ENCODE results near the gene WDTC1. TPM values are rescaled to one million over a fixed set of nuclear protein-coding genes. Genes with fewer than 3 reads are reported as not detected.

Gene WDTC1
- total RNA-seq, 4 donors from 2014 or later = 36.0 to 62.5 (median 44.2) TPM

GRCh38 chr1:27299385-27300271, 65.2 kb downstream of the WDTC1 start:
- no peak for TF ChIP-seq EP300 (IDR thresholded peaks at IDR 0.05; ENCODE audit: low read depth)
- TF ChIP-seq POLR2AphosphoS5 (IDR thresholded peaks at IDR 0.05) = peak in 1 of 3 donors; percentile 41
- Histone ChIP-seq H3K4me1 (peaks cover 18 to 31% (median 23%) of the 10 kb centered on the region in 4 donors), H3K36me3 (peaks cover 0 to 11% (median 3%) of the 10 kb centered on the region in 4 donors), H3K4me3 (no peak overlapping the region), H3K9me3 (no peaks in the 10 kb centered on the region), H3K27ac (peak overlapping the region; percentile 78 to 92 (median 88)), H3K27me3 (no peaks in the 10 kb centered on the region)
- intact Hi-C loops (cut with DNase I; ENCODE audit: low total_unique reads) (loop anchor here (5.0 kb wide), 1 partner anchor 93 kb away; the partner anchor contains the start of gene GPR3), in situ Hi-C loops (cut with MboI; ENCODE audit: low pct_ligation_motif_present in 1 of 4, low pct_unique_long_range_greater_than_20kb in 1 of 4, low sequenced_read_pairs in 3 of 4) (loop anchor here (5.0 to 25.0 kb wide), 3 partner anchors 88 to 187 kb away; partner anchors contain the start of gene GPR3 (in 3 of the 4))
- peak; percentile 70 for DNase-seq
- 73 to 100% methylated on average over 2 to 11 of the region's 14 CpGs for WGBS, 2 donors (ENCODE audit: low coverage in 1 of 2)

- in situ Hi-C loops (cut with MboI; ENCODE audit: low pct_ligation_motif_present in 1 of 4, low pct_unique_long_range_greater_than_20kb in 1 of 4, low sequenced_read_pairs in 3 of 4) = loop anchor here (5.0 kb wide), 2 partner anchors 87 to 92 kb away; partner anchors contain the start of gene GPR3 (in 3 of the 4)
- Histone ChIP-seq H3K4me1 (peaks cover 18 to 31% (median 23%) of the 10 kb centered on the region in 4 donors), H3K27ac (peak overlapping the region; percentile 78 to 92 (median 88)), H3K4me3 (no peak overlapping the region), H3K27me3 (no peaks in the 10 kb centered on the region), H3K36me3 (peaks cover 0 to 9% (median 3%) of the 10 kb centered on the region in 4 donors), H3K9me3 (no peaks in the 10 kb centered on the region)
- peak; percentile 80 for DNase-seq
- 45% methylated on average over 5 of the region's 5 CpGs; no CpG with 5 or more reads in 1 of the 2 donors for WGBS, 2 donors (ENCODE audit: low coverage in 1 of 2)
- TF ChIP-seq EP300 (IDR thresholded peaks at IDR 0.05; ENCODE audit: low read depth) = no peak
- peak; percentile 96 to 100 (median 99) for TF ChIP-seq CTCF (IDR thresholded peaks at IDR 0.05)
- intact Hi-C loops (cut with DNase I; ENCODE audit: low total_unique reads) = loop anchor here (5.0 kb wide), 1 partner anchor 92 kb away; the partner anchor contains the start of gene GPR3
Observed at GRCh38 chr1:27300341-27301051, 66.1 kb downstream of the WDTC1 start.

DNA sequence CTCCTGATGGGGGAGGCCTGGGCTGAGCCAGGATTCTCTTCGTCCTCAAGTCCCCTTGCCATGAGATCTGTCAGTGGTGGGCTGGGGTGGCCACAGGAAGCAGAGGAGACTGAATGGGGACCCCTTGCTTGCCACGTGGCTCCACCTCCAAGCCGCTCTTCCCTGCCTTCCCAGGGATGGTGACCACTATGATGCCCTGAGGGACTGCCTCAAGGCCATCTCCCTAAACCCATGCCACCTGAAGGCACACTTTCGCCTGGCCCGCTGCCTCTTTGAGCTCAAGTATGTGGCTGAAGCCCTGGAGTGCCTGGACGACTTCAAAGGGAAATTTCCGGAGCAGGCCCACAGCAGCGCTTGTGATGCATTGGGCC, 66.6 kb downstream of the WDTC1 start:
- Histone ChIP-seq H3K9me3 (no peaks in the 10 kb centered on the region), H3K4me3 (no peak overlapping the region), H3K36me3 (peaks cover 0 to 9% (median 3%) of the 10 kb centered on the region in 4 donors), H3K27me3 (no peaks in the 10 kb centered on the region), H3K4me1 (peaks cover 18 to 31% (median 23%) of the 10 kb centered on the region in 4 donors), H3K27ac (peak overlapping the region; percentile 78 to 92 (median 88))
- DNase-seq = no peak
- TF ChIP-seq CTCF (IDR thresholded peaks at IDR 0.05) (no peak), POLR2AphosphoS5 (IDR thresholded peaks at IDR 0.05) (no peak), EP300 (IDR thresholded peaks at IDR 0.05; ENCODE audit: low read depth) (no peak), POLR2A (IDR thresholded peaks at IDR 0.05) (no peak)
- WGBS, 2 donors (ENCODE audit: low coverage in 1 of 2) = 74% methylated on average over 8 of the region's 8 CpGs; no CpG with 5 or more reads in 1 of the 2 donors
- intact Hi-C loops (cut with DNase I; ENCODE audit: low total_unique reads) (loop anchor here (5.0 kb wide), 1 partner anchor 91 kb away; the partner anchor contains the start of gene GPR3), in situ Hi-C loops (cut with MboI; ENCODE audit: low pct_ligation_motif_present in 1 of 4, low pct_unique_long_range_greater_than_20kb in 1 of 4, low sequenced_read_pairs in 3 of 4) (loop anchor here (5.0 kb wide), 2 partner anchors 86 to 91 kb away; partner anchors contain the start of gene GPR3 (in 3 of the 4))

DNA sequence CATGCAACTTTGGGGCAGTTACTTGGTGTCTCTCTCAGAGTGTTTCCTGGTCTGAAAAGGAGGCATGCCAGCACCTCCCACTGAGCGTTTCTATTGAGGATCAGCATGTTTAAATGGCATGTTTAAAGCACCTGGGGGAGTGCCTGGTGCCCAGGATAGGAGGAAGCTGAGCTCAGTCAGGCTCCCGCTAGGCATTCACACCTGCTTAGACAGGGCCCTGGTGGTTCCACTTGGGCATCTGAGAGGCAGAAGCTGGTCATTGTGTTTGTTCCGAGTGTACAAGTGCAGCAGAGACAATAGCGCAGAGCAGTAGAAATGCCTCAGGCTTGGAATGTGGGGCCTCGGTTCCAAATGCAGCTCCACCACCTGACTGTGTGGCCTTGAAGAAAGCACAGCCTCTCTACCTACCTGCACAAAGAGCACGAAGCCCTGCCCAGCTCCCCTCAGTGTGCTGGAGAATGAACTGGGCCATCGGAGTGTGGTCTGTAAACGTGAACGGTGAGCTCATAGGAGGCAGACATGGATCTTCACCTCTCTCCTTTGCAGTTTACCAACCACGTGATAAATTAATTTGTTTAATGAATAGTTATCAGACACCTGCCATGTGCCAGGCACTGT, 67.3 kb downstream of the WDTC1 start:
- peaks cover 0 to 9% (median 3%) of the 10 kb centered on the region in 4 donors for H3K36me3 ChIP-seq
- no peak for DNase-seq
- intact Hi-C loops (cut with DNase I; ENCODE audit: low total_unique reads) = loop anchor here (5.0 kb wide), 1 partner anchor 91 kb away; the partner anchor contains the start of gene GPR3
- peak overlapping the region in 1 of 4 donors; percentile 91 for H3K27ac ChIP-seq
- TF ChIP-seq POLR2A (IDR thresholded peaks at IDR 0.05) (no peak), EP300 (IDR thresholded peaks at IDR 0.05; ENCODE audit: low read depth) (no peak), POLR2AphosphoS5 (IDR thresholded peaks at IDR 0.05) (no peak), CTCF (IDR thresholded peaks at IDR 0.05) (no peak)
- H3K9me3 ChIP-seq = no peaks in the 10 kb centered on the region
- WGBS, 2 donors (ENCODE audit: low coverage in 1 of 2) = 83% methylated on average over 9 of the region's 10 CpGs; no CpG with 5 or more reads in 1 of the 2 donors
- H3K27me3 ChIP-seq = no peaks in the 10 kb centered on the region
- H3K4me1 ChIP-seq = peaks cover 18 to 31% (median 23%) of the 10 kb centered on the region in 4 donors
- H3K4me3 ChIP-seq = no peak overlapping the region
- in situ Hi-C loops (cut with MboI; ENCODE audit: low pct_ligation_motif_present in 1 of 4, low pct_unique_long_range_greater_than_20kb in 1 of 4, low sequenced_read_pairs in 3 of 4) = loop anchor here (5.0 kb wide), 2 partner anchors 86 to 91 kb away; partner anchors contain the start of gene GPR3 (in 3 of the 4)
